Tongue (tissue), 2 donors: ENCODE results near the gene TEC. TPM values are rescaled to one million over a fixed set of nuclear protein-coding genes. Genes with fewer than 3 reads are reported as not detected.

Experiments used
- DNase-seq: peaks from one replicate; pipeline ENCODE4 v3.0.0-alpha.2; 2015
- total RNA-seq: library from RNA; depleted of rRNA; stranded (reverse); fragments of >200 nt; gene quantifications from one replicate; pipeline ENCODE4 v1.2.3, GENCODE V29; 2014

The TEC gene
- total RNA-seq, 1 donor from 2014 or later: 3.2 TPM

GRCh38 chr4:48121180-48121579 lies 148.5 kb downstream of the TEC start:
- no peak for DNase-seq

GRCh38 chr4:48120132-48120531 lies 149.5 kb downstream of the TEC start:
- no peak for DNase-seq

DNA sequence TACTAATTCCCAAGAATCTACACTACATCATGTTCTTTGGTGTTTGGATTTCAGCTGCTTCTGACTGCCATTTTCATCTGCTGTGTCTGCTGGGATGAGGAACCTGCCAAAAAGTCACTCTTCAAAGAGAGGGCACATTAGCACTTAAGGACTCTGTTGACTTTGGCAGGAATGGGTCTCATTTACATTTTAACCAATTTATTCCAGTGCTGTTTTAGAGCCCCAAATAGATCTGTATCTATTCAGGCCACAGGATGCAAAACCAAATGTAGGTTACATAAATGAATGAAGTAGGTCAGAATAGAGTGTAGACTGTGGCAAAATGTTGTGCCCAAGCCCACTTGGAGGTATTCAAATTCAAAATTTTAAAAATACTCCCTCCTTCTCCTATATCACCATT lies 150.0 kb downstream of the TEC start:
- no peak for DNase-seq

DNA sequence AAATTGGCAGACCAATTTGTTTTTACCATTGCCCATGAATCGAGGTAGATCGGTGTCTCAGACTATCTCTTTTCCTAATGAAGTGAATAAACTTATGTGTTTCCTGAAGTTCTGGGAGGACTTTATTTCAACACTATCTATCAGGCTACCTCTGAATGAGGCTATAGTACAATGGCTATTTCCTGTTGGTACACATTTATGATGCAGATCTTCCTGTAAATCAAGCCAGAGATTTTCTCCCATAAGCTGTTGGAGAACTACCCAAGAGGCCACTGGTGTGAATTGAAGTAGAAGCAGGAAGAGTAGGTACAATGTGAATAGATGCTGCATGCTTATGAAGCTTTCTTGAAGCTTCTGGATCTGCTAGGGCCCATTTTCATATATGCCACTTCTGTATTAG lies 151.6 kb downstream of the TEC start:
- DNase-seq: no peak

DNA sequence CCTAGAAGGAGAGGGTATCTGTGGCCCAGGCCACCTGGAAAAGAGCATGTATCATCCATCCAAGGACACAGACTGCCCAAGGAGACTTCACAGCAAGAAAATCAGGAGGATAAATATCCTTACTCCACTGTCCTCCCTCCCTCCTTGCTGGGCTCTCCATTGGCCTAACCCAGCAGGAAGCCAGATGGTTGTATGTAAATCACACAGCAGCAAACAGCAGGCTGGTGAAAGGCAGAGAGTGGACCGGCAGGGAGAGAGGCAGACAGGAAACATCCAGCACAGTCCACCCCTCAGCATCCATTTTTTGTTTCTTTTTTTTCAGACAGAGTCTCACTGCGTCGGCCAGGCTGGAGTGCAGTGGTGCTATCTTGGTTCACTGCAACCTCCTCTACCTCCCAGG lies 153.1 kb downstream of the TEC start:
- DNase-seq: no peak

- DNase-seq: no peak
Observed at GRCh38 chr4:48114412-48114811, 155.2 kb downstream of the TEC start.

DNA sequence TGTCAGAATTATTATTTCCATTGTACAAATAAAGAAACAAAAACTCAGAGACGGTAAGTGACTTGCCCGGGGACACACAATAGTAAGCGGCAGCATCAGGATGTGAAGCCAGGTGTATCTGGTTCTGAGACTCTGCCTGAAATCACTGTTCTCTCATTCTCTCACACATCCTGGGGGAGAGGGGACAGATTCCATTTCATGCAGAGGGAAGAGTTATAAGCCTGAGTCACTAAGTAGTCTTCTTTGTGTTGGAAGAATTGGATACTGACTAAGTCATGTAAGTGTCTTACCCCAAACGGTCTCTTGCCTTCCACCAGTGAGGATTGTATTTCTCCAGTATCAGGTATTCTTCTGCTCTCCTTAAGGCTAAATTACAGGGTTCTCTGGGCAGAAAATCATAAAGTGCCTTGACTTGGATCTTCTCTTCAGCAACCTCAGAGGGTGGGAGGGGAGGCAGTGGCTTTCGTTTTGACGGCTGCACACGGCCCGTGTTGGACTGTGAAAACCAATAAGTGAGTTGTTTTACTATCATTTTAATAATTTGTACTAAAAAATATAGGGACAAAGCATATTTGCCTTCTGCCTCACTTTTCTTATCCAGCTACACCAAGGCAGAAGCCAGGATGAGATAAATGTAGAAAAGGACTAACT lies 157.5 kb downstream of the TEC start:
- DNase-seq: no peak

DNA sequence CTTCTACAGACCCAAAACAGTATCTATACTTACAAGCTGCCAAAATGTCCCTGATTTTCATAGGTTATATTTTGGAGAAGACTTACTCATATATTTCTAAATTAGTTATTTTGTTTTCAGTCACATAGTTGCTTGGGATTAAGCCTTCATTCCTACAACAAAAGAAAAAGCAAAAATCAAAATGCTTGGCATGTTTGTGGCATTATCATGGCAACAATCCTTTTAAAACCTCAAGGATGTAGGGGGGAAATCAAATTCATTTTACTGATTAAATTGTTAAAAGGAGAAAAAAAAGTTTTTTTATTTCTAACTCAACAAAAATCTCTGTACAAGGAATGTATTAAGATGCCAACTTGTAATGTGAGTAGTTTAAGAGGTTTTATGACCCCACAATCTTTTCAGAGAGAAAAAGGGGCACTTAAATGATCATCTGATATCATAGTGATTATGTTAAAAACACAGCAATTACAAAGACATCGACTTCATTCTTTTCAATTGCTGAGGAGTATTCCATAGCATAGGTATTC lies 159.1 kb downstream of the TEC start:
- no peak for DNase-seq

GRCh38 chr4:48109413-48110263 lies 160.0 kb downstream of the TEC start:
- DNase-seq: peak; percentile 53

DNA sequence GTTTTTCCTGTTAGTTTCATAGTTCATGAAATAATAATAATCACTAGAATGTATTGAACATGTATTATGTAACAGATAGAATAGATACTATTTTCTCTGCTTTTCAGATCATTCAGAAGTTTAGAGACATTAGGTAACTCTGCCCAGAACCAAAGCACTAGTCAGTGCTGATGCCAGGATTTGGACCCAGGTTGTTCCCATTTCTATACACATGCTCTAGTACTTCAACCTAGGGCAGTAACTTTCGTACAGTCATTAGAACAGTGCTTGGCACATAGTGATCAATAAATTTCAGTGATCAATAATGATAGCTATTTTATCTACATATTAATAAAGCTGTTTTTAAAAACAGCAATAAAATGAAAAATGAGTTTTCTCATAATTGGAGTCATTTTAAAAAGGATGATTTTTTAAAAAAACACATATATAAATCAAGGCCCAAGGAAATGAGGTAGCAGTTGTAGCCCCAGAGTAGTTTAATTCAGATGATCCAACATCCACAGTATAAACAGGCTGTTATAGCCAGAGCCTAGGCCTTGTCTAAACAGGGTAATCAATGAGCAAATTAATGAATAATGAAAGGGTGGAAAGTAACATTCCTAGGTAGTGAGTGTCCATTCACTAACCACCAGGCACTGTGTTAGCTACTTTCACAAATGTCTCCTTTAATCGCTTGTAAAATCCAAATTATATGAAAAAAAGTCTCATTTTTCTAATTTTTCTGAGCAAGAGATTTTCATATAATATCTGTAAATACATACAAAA lies 161.1 kb downstream of the TEC start:
- DNase-seq: no peak

- no peak for DNase-seq
Observed at GRCh38 chr4:48105230-48105629, 164.4 kb downstream of the TEC start.

GRCh38 chr4:48103483-48104139 lies 166.0 kb downstream of the TEC start:
- DNase-seq: no peak

GRCh38 chr4:48102303-48102702 lies 167.3 kb downstream of the TEC start:
- no peak for DNase-seq

- DNase-seq: no peak
Observed at GRCh38 chr4:48100256-48100655, 169.4 kb downstream of the TEC start.

- no peak for DNase-seq
Observed at GRCh38 chr4:48095441-48095840, 174.2 kb downstream of the TEC start.

DNA sequence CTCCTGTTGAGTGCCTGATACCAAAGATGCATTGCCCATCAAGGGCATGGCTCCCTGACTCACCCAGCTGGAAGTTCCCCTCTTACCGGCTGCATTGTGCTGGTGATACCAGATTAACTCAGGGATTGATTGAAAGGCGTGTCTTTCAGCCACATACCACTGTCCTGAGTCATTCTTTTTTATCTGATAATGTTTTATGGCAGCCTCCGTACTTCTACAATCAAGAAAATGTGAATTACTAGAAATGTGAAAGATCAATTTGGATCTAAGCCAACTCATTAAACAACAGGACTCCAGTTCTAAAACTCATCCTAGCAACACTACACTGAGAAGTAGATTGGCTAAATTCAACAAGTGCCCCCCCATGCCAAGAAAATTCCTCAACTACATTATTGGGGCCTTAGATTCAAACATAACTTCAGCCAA lies 175.6 kb downstream of the TEC start:
- DNase-seq: no peak

DNA sequence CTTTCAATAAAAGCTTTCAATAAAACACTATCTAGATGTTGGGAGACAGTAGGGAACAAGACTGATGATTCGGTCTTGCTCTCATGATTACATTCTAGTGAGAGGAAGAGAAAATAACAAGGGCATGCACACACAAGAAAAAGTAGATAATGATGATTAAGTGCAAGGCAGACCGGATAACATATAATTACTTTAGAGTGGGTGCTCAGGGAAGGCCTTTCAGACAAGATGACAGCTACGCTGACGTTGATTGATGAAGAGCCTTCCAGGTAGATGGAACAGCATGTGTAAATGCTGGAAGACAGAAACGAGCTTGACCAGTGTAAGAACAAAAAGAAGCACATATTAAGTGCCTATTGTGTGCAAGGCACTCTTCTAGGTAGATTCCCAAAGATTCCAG lies 179.0 kb downstream of the TEC start:
- DNase-seq: no peak

DNA sequence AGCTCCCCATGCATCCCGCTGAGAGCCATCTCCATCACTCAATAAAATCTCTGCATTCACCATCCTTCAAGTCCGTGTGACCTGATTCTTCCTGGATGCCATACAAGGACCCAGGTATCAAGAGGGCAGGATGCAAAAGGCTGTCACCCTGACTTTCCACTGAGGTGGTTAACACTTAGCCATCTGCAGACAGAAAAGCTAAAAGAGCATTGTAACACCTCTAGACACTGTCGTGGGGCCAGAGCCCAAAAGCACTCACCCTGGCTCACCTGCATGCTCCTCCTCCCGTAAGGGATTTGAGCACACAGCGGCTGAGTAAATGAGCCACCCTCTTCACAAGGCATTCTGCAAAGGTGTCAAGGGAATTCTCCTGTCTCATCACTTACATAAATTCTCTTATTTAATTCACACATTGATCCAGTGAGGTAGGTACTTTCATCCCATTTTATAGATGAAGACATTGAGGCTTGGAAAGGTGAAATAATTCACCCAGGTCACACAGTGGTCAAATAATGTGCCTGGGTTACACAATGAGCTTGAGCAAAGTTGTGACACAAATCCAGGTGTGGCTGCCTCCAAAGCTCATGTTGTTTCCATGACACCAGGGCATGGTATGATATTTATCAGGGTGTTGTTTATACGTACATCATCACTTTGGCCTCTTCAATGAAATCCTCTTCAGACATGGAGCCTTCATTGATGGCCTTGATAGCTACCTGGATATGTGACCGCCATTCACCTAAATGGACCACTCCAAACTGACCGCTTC lies 183.6 kb downstream of the TEC start:
- DNase-seq: no peak
